MCF 10A (cell line): ENCODE measurements around the gene PIWIL4. TPM values are rescaled to one million over a fixed set of nuclear protein-coding genes. Genes with fewer than 3 reads are reported as not detected.

Source experiments
- BruUV-seq: library from RNA; stranded (reverse); fragments of 400-500 nt; replicated peaks from 2 replicates; lab custom pipeline; 2021; lab: Mats Ljungman, UMichigan
- CTCF ChIA-PET: fragments of 300-600 bp; sonication (Branson Sonifier 250); formaldehyde crosslinking; extraction: SDS; loops from one replicate; lab custom pipeline; 2021; ENCODE audit warnings: antibody characterized with exemption, inconsistent platforms; lab: Yijun Ruan, JAX
- POLR2A ChIA-PET: fragments of 300-600, 350-650 bp; sonication (Branson Sonifier 250); formaldehyde crosslinking; extraction: SDS; loops from one replicate; lab custom pipeline; 2020; ENCODE audit warnings: antibody characterized with exemption, inconsistent platforms; lab: Yijun Ruan, JAX
- DNase-seq: peaks from one replicate; pipeline ENCODE4 v3.0.0-alpha.2; 2018; ENCODE audit not compliant: unreplicated experiment
- H3K27ac Mint-ChIP-seq: one replicate; pipeline ENCODE4 v1.8.0; 2022; ENCODE audit warnings: mild to moderate bottlenecking, low read depth, mixed read lengths; ENCODE audit not compliant: unreplicated experiment
- H3K27me3 Mint-ChIP-seq: one replicate; pipeline ENCODE4 v1.8.0; 2022; ENCODE audit warnings: mixed read lengths; ENCODE audit not compliant: insufficient read depth, unreplicated experiment
- H3K36me3 Mint-ChIP-seq: one replicate; pipeline ENCODE4 v1.8.0; 2022; ENCODE audit warnings: mild to moderate bottlenecking, moderate library complexity, mixed read lengths; ENCODE audit not compliant: insufficient read depth, unreplicated experiment
- H3K4me1 Mint-ChIP-seq: one replicate; pipeline ENCODE4 v1.8.0; 2022; ENCODE audit warnings: mixed read lengths; ENCODE audit not compliant: insufficient read depth, unreplicated experiment
- H3K4me3 Mint-ChIP-seq: one replicate; pipeline ENCODE4 v1.8.0; 2022; ENCODE audit warnings: mild to moderate bottlenecking, moderate library complexity, mixed read lengths; ENCODE audit not compliant: unreplicated experiment
- H3K9me3 Mint-ChIP-seq: one replicate; pipeline ENCODE4 v1.8.0; 2022; ENCODE audit warnings: mixed read lengths; ENCODE audit not compliant: unreplicated experiment
- CTCF ChIP-seq: fragments of 200-600 bp; IDR thresholded peaks from one replicate; pipeline ENCODE4 v1.8.0; 2022; ENCODE audit warnings: antibody characterized with exemption, mild to moderate bottlenecking; ENCODE audit not compliant: unreplicated experiment
- intact Hi-C: fragments of 100-400 bp; cut with micrococcal nuclease; formaldehyde crosslinking; loops from 2 replicates; pipeline ENCODE4 v1.14.1; 2022
- total RNA-seq: library from RNA; stranded (reverse); gene quantifications from 2 replicates; pipeline ENCODE4 v1.2.3, GENCODE V29; 2022

Gene PIWIL4
- total RNA-seq, 1 experiment from 2014 or later: not detected

GRCh38 chr11:94658888-94659287 lies 91.7 kb downstream of the PIWIL4 start:
- no peak overlapping the region for H3K27ac Mint-ChIP-seq
- no peaks in the 10 kb centered on the region for H3K4me1 Mint-ChIP-seq
- ChIA-PET POLR2A (interaction anchor here (1.0 kb wide), 1 partner anchor 47 kb away, joined by 3 read pairs; no protein-coding TSS in a partner anchor), CTCF (no interaction called here)
- TF ChIP-seq CTCF: no peak
- H3K27me3 Mint-ChIP-seq: no peaks in the 10 kb centered on the region
- H3K4me3 Mint-ChIP-seq: no peak overlapping the region
- no peak for DNase-seq
- H3K36me3 Mint-ChIP-seq: no peaks in the 10 kb centered on the region
- no peaks in the 10 kb centered on the region for H3K9me3 Mint-ChIP-seq
- intact Hi-C loops: no loop called here
- no TSS peak for BruUV-seq

- BruUV-seq: no TSS peak
- ChIA-PET POLR2A (no interaction called here), CTCF (interaction anchor here (0.8 kb wide), 2 partner anchors 11 to 18 kb away, joined by 3 read pairs; no protein-coding TSS in a partner anchor)
- Mint-ChIP-seq H3K36me3 (no peaks in the 10 kb centered on the region), H3K9me3 (no peaks in the 10 kb centered on the region), H3K4me3 (no peak overlapping the region), H3K27ac (no peak overlapping the region), H3K4me1 (no peaks in the 10 kb centered on the region), H3K27me3 (no peaks in the 10 kb centered on the region)
- DNase-seq: no peak
- intact Hi-C loops: no loop called here
- TF ChIP-seq CTCF: no peak
These were observed 94.3 kb downstream of the PIWIL4 start for GRCh38 chr11:94661444-94661843.

GRCh38 chr11:94662065-94662779 lies 95.1 kb downstream of the PIWIL4 start:
- BruUV-seq: no TSS peak
- H3K4me1 Mint-ChIP-seq: no peaks in the 10 kb centered on the region
- ChIA-PET POLR2A (interaction anchor here (0.9 kb wide), 1 partner anchor 32 kb away, joined by 5 read pairs; no protein-coding TSS in a partner anchor), CTCF (interaction anchor here (0.7 to 1.2 kb wide), 2 partner anchors 16 to 77 kb away, joined by 3 read pairs; no protein-coding TSS in a partner anchor)
- intact Hi-C loops: no loop called here
- H3K27ac Mint-ChIP-seq: no peak overlapping the region
- no peaks in the 10 kb centered on the region for H3K36me3 Mint-ChIP-seq
- DNase-seq: no peak
- H3K9me3 Mint-ChIP-seq: no peaks in the 10 kb centered on the region
- no peaks in the 10 kb centered on the region for H3K27me3 Mint-ChIP-seq
- H3K4me3 Mint-ChIP-seq: no peak overlapping the region
- TF ChIP-seq CTCF: no peak

- H3K27me3 Mint-ChIP-seq: no peaks in the 10 kb centered on the region
- CTCF ChIA-PET: interaction anchor here (0.7 to 1.2 kb wide), 2 partner anchors 15 to 78 kb away, joined by 3 read pairs; no protein-coding TSS in a partner anchor
- DNase-seq: no peak
These were observed 95.8 kb downstream of the PIWIL4 start for GRCh38 chr11:94662846-94663390.

More at GRCh38 chr11:94662846-94663390, 95.8 kb downstream of the PIWIL4 start:
- no peak overlapping the region for H3K4me3 Mint-ChIP-seq
- POLR2A ChIA-PET: interaction anchor here (0.9 kb wide), 1 partner anchor 31 kb away, joined by 5 read pairs; no protein-coding TSS in a partner anchor
- H3K9me3 Mint-ChIP-seq: no peaks in the 10 kb centered on the region
- H3K4me1 Mint-ChIP-seq: no peaks in the 10 kb centered on the region
- TF ChIP-seq CTCF: no peak
- no peaks in the 10 kb centered on the region for H3K36me3 Mint-ChIP-seq
- H3K27ac Mint-ChIP-seq: no peak overlapping the region
- BruUV-seq: no TSS peak
- intact Hi-C loops: no loop called here
